SIG-M5 treated with dmso at 0.1 percent for 504 hours (cell line): ENCODE data around the gene LYPD8.
A peak's percentile ranks its signal among the peaks of the same experiment; 100 is the strongest.

Source experiments
- DNase-seq: peaks from one replicate; lab custom pipeline; 2025; ENCODE audit not compliant: unreplicated experiment; lab: John Stamatoyannopoulos, UW

Gene LYPD8

GRCh38 chr1:248702714-248703113 is 52.8 kb downstream of the LYPD8 start, which contains the start of gene OR14I1:
OR14I1 (minus strand) TSS chr1:248702766.
- DNase-seq: no peak

- no peak for DNase-seq
Measured at GRCh38 chr1:248699099-248699498, 56.5 kb downstream of the LYPD8 start.

GRCh38 chr1:248697907-248698306 is 57.7 kb downstream of the LYPD8 start:
- no peak for DNase-seq

- no peak for DNase-seq
Measured at GRCh38 chr1:248696774-248697173, 58.8 kb downstream of the LYPD8 start.

GRCh38 chr1:248696261-248696660 is 59.3 kb downstream of the LYPD8 start:
- peak; percentile 74 for DNase-seq

GRCh38 chr1:248695451-248696132 is 60.0 kb downstream of the LYPD8 start:
- no peak for DNase-seq

GRCh38 chr1:248691567-248692155 is 63.9 kb downstream of the LYPD8 start:
- no peak for DNase-seq
